ENCODE data around the gene PCNT. TPM values are rescaled to one million over a fixed set of nuclear protein-coding genes. Genes with fewer than 3 reads are reported as not detected.

The PCNT gene
- polyA plus RNA-seq, 1 donor from 2014 or later, result 28.2 TPM

DNA sequence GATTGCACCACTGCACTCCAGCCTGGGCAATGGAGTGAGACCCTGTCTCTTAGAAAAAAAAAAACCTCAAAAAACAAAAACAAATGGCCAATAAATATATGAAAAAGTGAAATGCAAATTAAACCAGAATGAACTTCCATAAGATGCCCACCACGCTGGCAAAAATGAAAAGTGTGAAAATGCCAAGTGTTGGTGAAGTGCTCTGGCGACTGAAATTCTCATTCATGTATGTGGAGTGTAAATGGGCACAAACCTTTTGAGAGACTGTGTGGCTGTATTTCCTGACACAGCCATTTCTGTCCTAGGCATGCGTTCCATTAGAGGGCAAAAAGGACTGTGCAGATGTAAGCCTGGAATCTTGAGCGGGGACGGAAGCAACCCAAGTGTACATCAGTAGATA is 19.5 kb upstream of the PCNT start:
- Histone ChIP-seq H3K27me3 (ENCODE audit: insufficient read depth, low read depth, low read length) (no peaks in the 10 kb centered on the region), H3K4me3 (ENCODE audit: low read length) (no peak overlapping the region), H3K36me3 (ENCODE audit: insufficient read depth, low read length) (no peaks in the 10 kb centered on the region), H3K9ac (ENCODE audit: low read length) (no peak overlapping the region), H3K27ac (ENCODE audit: low read length) (no peak overlapping the region), H3F3A (ENCODE audit: insufficient read depth, low read length, poor library complexity, severe bottlenecking) (no peaks in the 10 kb centered on the region), H2AFZ (ENCODE audit: low read depth, low read length) (no peak overlapping the region), H3K4me2 (ENCODE audit: low read length) (no peak overlapping the region), H3K9me2 (ENCODE audit: insufficient read depth, low read length) (no peaks in the 10 kb centered on the region), H4K20me1 (ENCODE audit: insufficient read depth) (no peaks in the 10 kb centered on the region), H3K9me3 (ENCODE audit: low read length) (no peaks in the 10 kb centered on the region), H3K79me2 (replicated peaks; ENCODE audit: insufficient read depth, low read length) (no peaks in the 10 kb centered on the region)
- no peak for TF ChIP-seq TAF1 (IDR thresholded peaks at IDR 0.05; ENCODE audit: low read depth)
- TF ChIP-seq EP300 (conservative IDR thresholded peaks at IDR 0.05; ENCODE audit: poor library complexity, severe bottlenecking), result no peak
- no peak for TF ChIP-seq POLR2AphosphoS5 (IDR thresholded peaks at IDR 0.05)
- TF ChIP-seq, protein P1, sequence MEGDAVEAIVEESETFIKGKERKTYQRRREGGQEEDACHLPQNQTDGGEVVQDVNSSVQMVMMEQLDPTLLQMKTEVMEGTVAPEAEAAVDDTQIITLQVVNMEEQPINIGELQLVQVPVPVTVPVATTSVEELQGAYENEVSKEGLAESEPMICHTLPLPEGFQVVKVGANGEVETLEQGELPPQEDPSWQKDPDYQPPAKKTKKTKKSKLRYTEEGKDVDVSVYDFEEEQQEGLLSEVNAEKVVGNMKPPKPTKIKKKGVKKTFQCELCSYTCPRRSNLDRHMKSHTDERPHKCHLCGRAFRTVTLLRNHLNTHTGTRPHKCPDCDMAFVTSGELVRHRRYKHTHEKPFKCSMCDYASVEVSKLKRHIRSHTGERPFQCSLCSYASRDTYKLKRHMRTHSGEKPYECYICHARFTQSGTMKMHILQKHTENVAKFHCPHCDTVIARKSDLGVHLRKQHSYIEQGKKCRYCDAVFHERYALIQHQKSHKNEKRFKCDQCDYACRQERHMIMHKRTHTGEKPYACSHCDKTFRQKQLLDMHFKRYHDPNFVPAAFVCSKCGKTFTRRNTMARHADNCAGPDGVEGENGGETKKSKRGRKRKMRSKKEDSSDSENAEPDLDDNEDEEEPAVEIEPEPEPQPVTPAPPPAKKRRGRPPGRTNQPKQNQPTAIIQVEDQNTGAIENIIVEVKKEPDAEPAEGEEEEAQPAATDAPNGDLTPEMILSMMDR (IDR thresholded peaks at IDR 0.05; ENCODE audit: poor library complexity, severe bottlenecking), result no peak
- TF ChIP-seq RAD21 (conservative IDR thresholded peaks at IDR 0.05), result no peak
- TF ChIP-seq MXI1 (conservative IDR thresholded peaks at IDR 0.05; ENCODE audit: poor library complexity, severe bottlenecking), result no peak
- TF ChIP-seq, protein P2, sequence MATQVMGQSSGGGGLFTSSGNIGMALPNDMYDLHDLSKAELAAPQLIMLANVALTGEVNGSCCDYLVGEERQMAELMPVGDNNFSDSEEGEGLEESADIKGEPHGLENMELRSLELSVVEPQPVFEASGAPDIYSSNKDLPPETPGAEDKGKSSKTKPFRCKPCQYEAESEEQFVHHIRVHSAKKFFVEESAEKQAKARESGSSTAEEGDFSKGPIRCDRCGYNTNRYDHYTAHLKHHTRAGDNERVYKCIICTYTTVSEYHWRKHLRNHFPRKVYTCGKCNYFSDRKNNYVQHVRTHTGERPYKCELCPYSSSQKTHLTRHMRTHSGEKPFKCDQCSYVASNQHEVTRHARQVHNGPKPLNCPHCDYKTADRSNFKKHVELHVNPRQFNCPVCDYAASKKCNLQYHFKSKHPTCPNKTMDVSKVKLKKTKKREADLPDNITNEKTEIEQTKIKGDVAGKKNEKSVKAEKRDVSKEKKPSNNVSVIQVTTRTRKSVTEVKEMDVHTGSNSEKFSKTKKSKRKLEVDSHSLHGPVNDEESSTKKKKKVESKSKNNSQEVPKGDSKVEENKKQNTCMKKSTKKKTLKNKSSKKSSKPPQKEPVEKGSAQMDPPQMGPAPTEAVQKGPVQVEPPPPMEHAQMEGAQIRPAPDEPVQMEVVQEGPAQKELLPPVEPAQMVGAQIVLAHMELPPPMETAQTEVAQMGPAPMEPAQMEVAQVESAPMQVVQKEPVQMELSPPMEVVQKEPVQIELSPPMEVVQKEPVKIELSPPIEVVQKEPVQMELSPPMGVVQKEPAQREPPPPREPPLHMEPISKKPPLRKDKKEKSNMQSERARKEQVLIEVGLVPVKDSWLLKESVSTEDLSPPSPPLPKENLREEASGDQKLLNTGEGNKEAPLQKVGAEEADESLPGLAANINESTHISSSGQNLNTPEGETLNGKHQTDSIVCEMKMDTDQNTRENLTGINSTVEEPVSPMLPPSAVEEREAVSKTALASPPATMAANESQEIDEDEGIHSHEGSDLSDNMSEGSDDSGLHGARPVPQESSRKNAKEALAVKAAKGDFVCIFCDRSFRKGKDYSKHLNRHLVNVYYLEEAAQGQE (IDR thresholded peaks at IDR 0.05; ENCODE audit: borderline replicate concordance), result no peak

DNA sequence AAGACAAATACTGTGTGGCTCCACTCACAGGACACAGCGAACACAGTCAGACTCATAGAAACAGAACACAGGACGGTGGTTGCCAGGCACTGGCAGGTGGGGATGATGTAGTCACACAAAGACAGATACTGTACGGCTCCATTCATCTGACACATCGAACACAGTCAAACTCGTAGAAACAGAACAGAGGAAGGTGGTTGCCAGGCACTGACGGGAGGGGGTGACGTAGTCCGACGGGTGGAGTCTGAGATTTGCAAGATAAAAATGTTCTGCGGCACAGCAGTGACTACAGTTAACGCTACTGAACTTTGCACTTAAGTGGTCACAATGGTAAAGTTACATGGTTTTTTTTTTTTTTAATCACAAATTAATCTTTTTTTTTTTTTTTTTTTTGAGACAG is 19.0 kb upstream of the PCNT start:
- H3K36me3 ChIP-seq (ENCODE audit: insufficient read depth, low read length), result no peaks in the 10 kb centered on the region
- no peak overlapping the region for H3K4me3 ChIP-seq (ENCODE audit: low read length)

DNA sequence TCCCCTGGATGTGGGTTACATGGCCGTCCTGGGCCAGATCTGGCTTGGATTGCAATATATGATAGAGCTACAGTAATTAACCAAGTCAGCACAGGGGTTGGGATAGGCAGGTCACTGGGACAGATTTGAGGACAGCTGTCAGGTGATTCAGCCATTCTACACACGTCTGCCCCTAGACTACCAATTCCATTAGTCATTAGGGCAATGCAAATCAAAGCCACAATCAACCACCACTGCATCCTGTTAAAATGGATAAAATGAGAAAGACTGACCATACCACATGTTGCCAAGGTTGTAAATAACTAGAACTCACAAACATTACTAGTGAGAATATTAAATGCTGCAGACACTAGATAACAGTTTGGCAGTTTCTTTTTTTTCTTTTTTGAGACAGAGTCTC is 16.3 kb upstream of the PCNT start:
- H3K9me2 ChIP-seq (ENCODE audit: insufficient read depth, low read length), result no peaks in the 10 kb centered on the region
- H3K4me3 ChIP-seq (ENCODE audit: low read length), result no peak overlapping the region
- no peaks in the 10 kb centered on the region for H3K9me3 ChIP-seq (ENCODE audit: low read length)
- no peaks in the 10 kb centered on the region for H4K20me1 ChIP-seq (ENCODE audit: insufficient read depth)
- H3K27ac ChIP-seq (ENCODE audit: low read length), result no peak overlapping the region
- H3K9ac ChIP-seq (ENCODE audit: low read length), result no peak overlapping the region
- no peaks in the 10 kb centered on the region for H3K27me3 ChIP-seq (ENCODE audit: insufficient read depth, low read depth, low read length)
- H3K79me2 ChIP-seq (replicated peaks; ENCODE audit: insufficient read depth, low read length), result no peaks in the 10 kb centered on the region
- H3F3A ChIP-seq (ENCODE audit: insufficient read depth, low read length, poor library complexity, severe bottlenecking), result no peaks in the 10 kb centered on the region
- H3K36me3 ChIP-seq (ENCODE audit: insufficient read depth, low read length), result no peaks in the 10 kb centered on the region
- TF ChIP-seq, protein P2 (IDR thresholded peaks at IDR 0.05; ENCODE audit: borderline replicate concordance), result no peak
- TF ChIP-seq TAF1 (IDR thresholded peaks at IDR 0.05; ENCODE audit: low read depth), result no peak
- no peak for TF ChIP-seq MXI1 (conservative IDR thresholded peaks at IDR 0.05; ENCODE audit: poor library complexity, severe bottlenecking)
- no peak for TF ChIP-seq SMC3 (conservative IDR thresholded peaks at IDR 0.05; ENCODE audit: poor library complexity)
- TF ChIP-seq POLR2AphosphoS5 (IDR thresholded peaks at IDR 0.05), result no peak
- no peak for TF ChIP-seq EZH2 (IDR thresholded peaks at IDR 0.05; ENCODE audit: borderline replicate concordance, insufficient read depth, low read length, poor library complexity, severe bottlenecking)
- no peak for TF ChIP-seq EP300 (conservative IDR thresholded peaks at IDR 0.05; ENCODE audit: poor library complexity, severe bottlenecking)
- TF ChIP-seq, protein P1 (IDR thresholded peaks at IDR 0.05; ENCODE audit: poor library complexity, severe bottlenecking), result no peak
- TF ChIP-seq RAD21 (conservative IDR thresholded peaks at IDR 0.05), result no peak
- no peak overlapping the region for H3K4me2 ChIP-seq (ENCODE audit: low read length)
- no peak overlapping the region for H2AFZ ChIP-seq (ENCODE audit: low read depth, low read length)

More for the DNA sequence above, 19.0 kb upstream of the PCNT start:
- H3K9me3 ChIP-seq (ENCODE audit: low read length), result no peaks in the 10 kb centered on the region
- no peaks in the 10 kb centered on the region for H3K27me3 ChIP-seq (ENCODE audit: insufficient read depth, low read depth, low read length)
- H3K4me2 ChIP-seq (ENCODE audit: low read length), result no peak overlapping the region
- H3F3A ChIP-seq (ENCODE audit: insufficient read depth, low read length, poor library complexity, severe bottlenecking), result no peaks in the 10 kb centered on the region
- H3K9me2 ChIP-seq (ENCODE audit: insufficient read depth, low read length), result no peaks in the 10 kb centered on the region
- H3K79me2 ChIP-seq (replicated peaks; ENCODE audit: insufficient read depth, low read length), result no peaks in the 10 kb centered on the region
- no peak for TF ChIP-seq SMC3 (conservative IDR thresholded peaks at IDR 0.05; ENCODE audit: poor library complexity)
- TF ChIP-seq EP300 (conservative IDR thresholded peaks at IDR 0.05; ENCODE audit: poor library complexity, severe bottlenecking), result no peak
- no peak for TF ChIP-seq EZH2 (IDR thresholded peaks at IDR 0.05; ENCODE audit: borderline replicate concordance, insufficient read depth, low read length, poor library complexity, severe bottlenecking)
- no peak overlapping the region for H3K9ac ChIP-seq (ENCODE audit: low read length)
- H4K20me1 ChIP-seq (ENCODE audit: insufficient read depth), result no peaks in the 10 kb centered on the region
- no peak overlapping the region for H3K27ac ChIP-seq (ENCODE audit: low read length)
- no peak overlapping the region for H2AFZ ChIP-seq (ENCODE audit: low read depth, low read length)
